GM12878 (cell line): ENCODE data around the gene ZNFX1. TPM values are rescaled to one million over a fixed set of nuclear protein-coding genes. Genes with fewer than 3 reads are reported as not detected.

Source experiments
- BHLHE40 ChIP-seq, 2 experiments: fragments of 450-650 bp in 1 of 2; IDR thresholded peaks; 2 replicates each; pipeline ENCODE4 v1.6.1; 2011 to 2017; ENCODE audit warnings: low read depth in 2 of 2, borderline replicate concordance in 1 of 2, improper control_type of control experiment in 1 of 2, low read length in 1 of 2, mild to moderate bottlenecking in 1 of 2
- FOXK2 ChIP-seq: fragments of 450-650 bp; IDR thresholded peaks from 2 replicates; pipeline ENCODE4 v1.6.1; 2017; ENCODE audit warnings: mild to moderate bottlenecking, moderate library complexity
- HCFC1 ChIP-seq: fragments of 150-350 bp; IDR thresholded peaks from 2 replicates; pipeline ENCODE4 v1.6.1; 2014; ENCODE audit warnings: low read length
- NFYA ChIP-seq: IDR thresholded peaks from 2 replicates; pipeline ENCODE4 v1.6.1; 2011; ENCODE audit warnings: low read depth, mild to moderate bottlenecking, low read length, improper control_type of control experiment, borderline replicate concordance
- PRDM15 ChIP-seq: fragments of 450-650 bp; formaldehyde crosslinking; IDR thresholded peaks from 2 replicates; pipeline ENCODE4 v1.4.0; 2020; ENCODE audit warnings: mild to moderate bottlenecking, moderate library complexity
- SMAD1 ChIP-seq: fragments of 450-650 bp; IDR thresholded peaks from 2 replicates; pipeline ENCODE4 v1.6.1; 2018; ENCODE audit warnings: mild to moderate bottlenecking, low read depth; ENCODE audit not compliant: partially characterized antibody
- SMC3 ChIP-seq: IDR thresholded peaks from 2 replicates; pipeline ENCODE4 v1.6.1; 2011; ENCODE audit warnings: low read length, improper control_type of control experiment, borderline replicate concordance
- ZBED1 ChIP-seq: IDR thresholded peaks from 2 replicates; pipeline ENCODE4 v1.6.1; 2016; ENCODE audit warnings: borderline replicate concordance
- ZNF207 ChIP-seq: fragments of 450-650 bp; IDR thresholded peaks from 2 replicates; pipeline ENCODE4 v1.6.1; 2014; ENCODE audit warnings: antibody characterized with exemption, mild to moderate bottlenecking, borderline replicate concordance
- polyA plus RNA-seq, 11 experiments: library from polyadenylated mRNA; depleted of rRNA in 4 of 11; unstranded in 6 of 11; stranded (reverse) in 5 of 11; fragments of >200 nt; fragmentation: Nextera tagmentation in 4 of 11; fragmentation: Illumina TruSeq in 1 of 11; extraction: Ambion mirVana in 4 of 11; extraction: Trizol in 1 of 11; gene quantifications; 1 replicate in 1 of 11; 2 replicates in 10 of 11; pipeline versions ENCODE4 v1.2.1 to v1.2.3, GENCODE V29; 2011 to 2016; ENCODE audit warnings: inconsistent platforms in 2 of 11, missing spikeins in 2 of 11, low read depth in 1 of 11
- total RNA-seq, 4 experiments: library from RNA; depleted of rRNA in 3 of 4; stranded (reverse); fragments of >200 nt in 3 of 4; fragmentation: Illumina TruSeq in 1 of 4; extraction: Trizol in 1 of 4; gene quantifications; 2 replicates each; pipeline versions ENCODE4 v1.2.1 to v1.2.3, GENCODE V29; 2013 to 2021
- TF ChIP-seq, protein P1 (sequence below): IDR thresholded peaks from 2 replicates; pipeline ENCODE4 v1.6.1; 2012; ENCODE audit warnings: mild to moderate bottlenecking, low read depth, low read length

The ZNFX1 gene
- total and polyA plus RNA-seq, 10 of the 15 experiments (the other 5 are each of a cell fraction or from before 2014, with no cell fraction given) = 7.4 to 31.5 (median 25.6) TPM

GRCh38 chr20:49288784-49289696, 11.2 kb upstream of the ZNFX1 start (continued):
- TF ChIP-seq BHLHE40 (IDR thresholded peaks at IDR 0.05; ENCODE audit: borderline replicate concordance in 1 of 2, low read depth in 2 of 2, low read length in 1 of 2) = no peak
- no peak for TF ChIP-seq ZBED1
- TF ChIP-seq, protein P1, sequence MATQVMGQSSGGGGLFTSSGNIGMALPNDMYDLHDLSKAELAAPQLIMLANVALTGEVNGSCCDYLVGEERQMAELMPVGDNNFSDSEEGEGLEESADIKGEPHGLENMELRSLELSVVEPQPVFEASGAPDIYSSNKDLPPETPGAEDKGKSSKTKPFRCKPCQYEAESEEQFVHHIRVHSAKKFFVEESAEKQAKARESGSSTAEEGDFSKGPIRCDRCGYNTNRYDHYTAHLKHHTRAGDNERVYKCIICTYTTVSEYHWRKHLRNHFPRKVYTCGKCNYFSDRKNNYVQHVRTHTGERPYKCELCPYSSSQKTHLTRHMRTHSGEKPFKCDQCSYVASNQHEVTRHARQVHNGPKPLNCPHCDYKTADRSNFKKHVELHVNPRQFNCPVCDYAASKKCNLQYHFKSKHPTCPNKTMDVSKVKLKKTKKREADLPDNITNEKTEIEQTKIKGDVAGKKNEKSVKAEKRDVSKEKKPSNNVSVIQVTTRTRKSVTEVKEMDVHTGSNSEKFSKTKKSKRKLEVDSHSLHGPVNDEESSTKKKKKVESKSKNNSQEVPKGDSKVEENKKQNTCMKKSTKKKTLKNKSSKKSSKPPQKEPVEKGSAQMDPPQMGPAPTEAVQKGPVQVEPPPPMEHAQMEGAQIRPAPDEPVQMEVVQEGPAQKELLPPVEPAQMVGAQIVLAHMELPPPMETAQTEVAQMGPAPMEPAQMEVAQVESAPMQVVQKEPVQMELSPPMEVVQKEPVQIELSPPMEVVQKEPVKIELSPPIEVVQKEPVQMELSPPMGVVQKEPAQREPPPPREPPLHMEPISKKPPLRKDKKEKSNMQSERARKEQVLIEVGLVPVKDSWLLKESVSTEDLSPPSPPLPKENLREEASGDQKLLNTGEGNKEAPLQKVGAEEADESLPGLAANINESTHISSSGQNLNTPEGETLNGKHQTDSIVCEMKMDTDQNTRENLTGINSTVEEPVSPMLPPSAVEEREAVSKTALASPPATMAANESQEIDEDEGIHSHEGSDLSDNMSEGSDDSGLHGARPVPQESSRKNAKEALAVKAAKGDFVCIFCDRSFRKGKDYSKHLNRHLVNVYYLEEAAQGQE = no peak
- TF ChIP-seq FOXK2 = no peak
- no peak for TF ChIP-seq ZNF207
- no peak for TF ChIP-seq HCFC1
- TF ChIP-seq SMAD1 = no peak
- no peak for TF ChIP-seq NFYA
- TF ChIP-seq SMC3 = no peak
- TF ChIP-seq PRDM15 (CRISPR knock-in tag) = no peak
